ENCODE data around the gene FGF22.
"Not testable (repeated sequence)": the region's sequence is repeated elsewhere in the genome, so short reads cannot be mapped to it uniquely, and the experiment has no call there.

Gene FGF22

GRCh38 chr19:622666-623065 lies 17.0 kb upstream of the FGF22 start:
- FAIRE-seq (no peak), DNase-seq (ENCODE audit: insufficient read length, low spot score) (no peak)
- no peak for TF ChIP-seq POLR2A (IDR thresholded peaks at IDR 0.05; ENCODE audit: low read depth, low read length)

DNA sequence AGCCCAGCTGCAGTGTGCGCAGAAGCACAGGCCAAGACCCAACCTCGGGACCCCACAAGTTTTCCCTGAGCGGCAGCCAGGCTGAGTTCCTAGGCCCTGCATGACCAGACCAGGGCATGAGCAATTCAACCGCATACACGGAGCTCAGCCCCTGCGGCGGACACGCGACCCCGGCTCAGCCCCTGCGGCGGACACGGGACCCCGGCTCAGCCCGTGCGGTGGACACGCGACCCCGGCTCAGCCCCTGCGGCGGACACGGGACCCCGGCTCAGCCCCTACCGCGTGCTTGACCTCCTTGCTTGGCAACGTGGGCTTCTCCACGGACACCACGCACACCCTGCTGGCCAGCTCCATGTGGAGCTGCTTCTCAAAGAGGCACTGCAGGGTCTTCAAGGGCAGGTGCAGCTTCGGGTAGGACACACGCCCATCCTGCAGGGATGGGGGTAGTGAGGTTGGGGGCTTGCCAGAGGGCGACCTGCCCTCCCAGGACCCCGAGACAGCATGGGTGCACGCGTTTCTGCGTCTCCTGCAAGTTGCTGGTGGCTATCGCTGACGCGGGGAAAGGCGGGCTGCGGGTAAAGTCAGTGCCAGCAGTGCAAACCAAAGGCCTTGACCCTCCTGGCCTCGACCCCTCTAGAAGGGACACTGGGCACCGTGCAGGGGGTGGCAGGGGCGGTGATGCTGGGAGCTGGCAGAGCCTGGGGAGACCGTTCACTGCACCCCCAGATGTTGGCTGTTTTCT lies 16.3 kb upstream of the FGF22 start:
- no peak for TF ChIP-seq POLR2A (IDR thresholded peaks at IDR 0.05; ENCODE audit: low read depth, low read length)
- no peak for FAIRE-seq
- DNase-seq (ENCODE audit: insufficient read length, low spot score) = no peak

DNA sequence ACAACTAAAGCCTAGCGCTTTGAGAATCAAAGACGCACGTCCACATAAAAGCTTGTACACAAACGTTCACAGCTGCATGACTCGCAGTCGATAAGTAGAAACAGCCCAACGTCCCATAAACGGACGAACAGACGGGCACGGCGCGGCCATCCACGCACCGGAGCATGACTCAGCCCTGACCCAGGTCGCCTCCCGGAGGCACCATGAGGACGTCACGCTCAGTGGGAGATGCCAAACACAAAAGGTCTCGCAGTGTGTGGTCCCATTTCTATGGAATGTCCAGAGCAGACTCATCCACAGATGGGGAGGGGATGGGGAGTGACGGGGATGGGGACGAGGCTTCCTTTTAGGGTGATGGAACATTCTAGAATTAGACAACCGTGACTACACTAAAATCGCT lies 15.7 kb upstream of the FGF22 start:
- peak; percentile 98 for DNase-seq (ENCODE audit: insufficient read length, low spot score)
- FAIRE-seq = peak; percentile 93
- no peak for TF ChIP-seq POLR2A (IDR thresholded peaks at IDR 0.05; ENCODE audit: low read depth, low read length)

DNA sequence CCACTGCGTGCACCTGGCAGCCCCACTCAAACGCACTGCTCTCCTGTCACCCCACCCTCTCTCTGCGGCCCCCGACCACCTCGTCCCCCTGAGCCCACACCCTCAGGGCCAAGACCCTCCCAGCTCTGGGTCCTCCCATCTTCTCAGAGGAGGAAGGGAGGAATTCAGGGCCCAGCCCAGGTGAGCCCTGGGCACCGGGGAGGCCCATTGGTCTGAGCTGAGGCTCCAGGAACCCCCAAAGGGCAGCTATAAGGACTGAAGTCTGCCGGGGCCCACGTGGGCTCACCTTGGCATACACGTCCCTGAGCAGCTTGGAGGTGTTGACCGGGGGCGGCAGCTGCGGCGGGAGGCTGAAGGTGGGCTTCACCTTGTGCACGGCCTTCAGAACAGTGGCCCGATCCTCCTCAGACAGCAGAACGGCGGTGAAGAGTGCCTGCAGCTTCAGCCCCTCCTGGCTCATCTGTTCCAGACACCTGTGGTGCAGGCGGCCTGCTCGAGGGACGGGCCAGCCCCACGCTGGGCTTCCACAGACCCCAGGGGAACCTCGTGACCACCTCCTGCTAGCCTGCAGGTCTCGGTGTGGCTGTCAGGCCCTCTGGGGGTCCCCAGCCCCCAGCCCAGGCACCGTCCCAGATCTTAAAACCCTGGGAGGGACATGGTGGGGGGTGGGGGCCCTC lies 15.1 kb upstream of the FGF22 start:
- FAIRE-seq (no peak), DNase-seq (ENCODE audit: insufficient read length, low spot score) (no peak)
- TF ChIP-seq POLR2A (IDR thresholded peaks at IDR 0.05; ENCODE audit: low read depth, low read length) = no peak

GRCh38 chr19:625257-625656 lies 14.4 kb upstream of the FGF22 start:
- no peak for FAIRE-seq
- DNase-seq (ENCODE audit: insufficient read length, low spot score) = no peak
- TF ChIP-seq POLR2A (IDR thresholded peaks at IDR 0.05; ENCODE audit: low read depth, low read length) = no peak

GRCh38 chr19:626566-626965 lies 13.1 kb upstream of the FGF22 start:
- DNase-seq (ENCODE audit: insufficient read length, low spot score); FAIRE-seq: not testable (repeated sequence)

DNA sequence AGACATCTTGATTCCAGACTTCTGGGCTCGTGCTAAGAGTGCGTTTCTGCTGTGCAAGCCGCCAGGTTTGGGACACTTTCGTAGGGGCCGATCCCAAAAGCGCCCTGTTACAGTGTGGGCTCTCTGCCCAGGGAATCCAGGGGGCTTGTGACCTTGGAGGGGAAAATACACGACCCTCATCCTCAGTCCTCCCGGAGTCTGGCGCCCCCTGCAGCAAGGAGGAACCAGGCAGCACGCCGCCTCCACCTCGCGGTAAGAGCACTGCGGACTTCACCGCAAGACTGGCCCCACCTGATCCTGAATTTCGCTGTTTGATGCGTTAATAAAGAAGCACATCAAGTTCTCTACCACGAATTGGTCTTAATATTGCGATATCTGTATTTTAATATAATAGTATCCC lies 11.5 kb upstream of the FGF22 start:
- FAIRE-seq = no peak

GRCh38 chr19:629515-629914 lies 10.2 kb upstream of the FGF22 start:
- not testable (repeated sequence) for FAIRE-seq; DNase-seq (ENCODE audit: insufficient read length, low spot score)

More for the DNA sequence above, 11.5 kb upstream of the FGF22 start:
- TF ChIP-seq POLR2A (IDR thresholded peaks at IDR 0.05; ENCODE audit: low read depth, low read length) = no peak
- DNase-seq (ENCODE audit: insufficient read length, low spot score) = no peak

GRCh38 chr19:629961-630714 lies 9.5 kb upstream of the FGF22 start:
- no peak for DNase-seq (ENCODE audit: insufficient read length, low spot score)
- no peak for TF ChIP-seq POLR2A (IDR thresholded peaks at IDR 0.05; ENCODE audit: low read depth, low read length)
- no peak for FAIRE-seq

DNA sequence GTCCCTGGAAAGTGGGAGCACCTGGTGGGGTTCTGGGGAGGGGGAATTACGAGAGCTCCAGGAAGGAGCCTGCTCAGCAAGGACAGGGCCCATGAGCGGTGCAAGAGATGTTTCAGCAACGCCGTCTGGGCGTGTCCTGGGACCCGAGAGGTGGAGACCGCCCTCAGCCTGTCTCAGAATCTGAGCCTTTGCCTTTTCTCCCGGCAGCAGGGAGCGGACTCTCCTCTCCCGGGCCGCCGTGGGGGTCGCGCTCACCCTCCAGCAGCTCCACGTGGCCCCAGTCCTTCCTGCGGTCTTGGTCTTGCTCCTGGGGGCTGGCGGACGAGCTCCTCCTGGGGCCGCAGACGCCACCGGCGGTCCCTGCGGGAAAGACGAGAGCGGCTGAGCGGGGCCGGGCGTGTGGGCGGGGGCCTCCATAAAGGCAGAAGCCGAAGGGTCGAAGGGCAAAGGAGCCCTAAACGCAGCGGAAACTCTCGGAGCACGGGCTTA lies 7.1 kb upstream of the FGF22 start:
- no peak for FAIRE-seq
- TF ChIP-seq POLR2A (IDR thresholded peaks at IDR 0.05; ENCODE audit: low read depth, low read length) = no peak

DNA sequence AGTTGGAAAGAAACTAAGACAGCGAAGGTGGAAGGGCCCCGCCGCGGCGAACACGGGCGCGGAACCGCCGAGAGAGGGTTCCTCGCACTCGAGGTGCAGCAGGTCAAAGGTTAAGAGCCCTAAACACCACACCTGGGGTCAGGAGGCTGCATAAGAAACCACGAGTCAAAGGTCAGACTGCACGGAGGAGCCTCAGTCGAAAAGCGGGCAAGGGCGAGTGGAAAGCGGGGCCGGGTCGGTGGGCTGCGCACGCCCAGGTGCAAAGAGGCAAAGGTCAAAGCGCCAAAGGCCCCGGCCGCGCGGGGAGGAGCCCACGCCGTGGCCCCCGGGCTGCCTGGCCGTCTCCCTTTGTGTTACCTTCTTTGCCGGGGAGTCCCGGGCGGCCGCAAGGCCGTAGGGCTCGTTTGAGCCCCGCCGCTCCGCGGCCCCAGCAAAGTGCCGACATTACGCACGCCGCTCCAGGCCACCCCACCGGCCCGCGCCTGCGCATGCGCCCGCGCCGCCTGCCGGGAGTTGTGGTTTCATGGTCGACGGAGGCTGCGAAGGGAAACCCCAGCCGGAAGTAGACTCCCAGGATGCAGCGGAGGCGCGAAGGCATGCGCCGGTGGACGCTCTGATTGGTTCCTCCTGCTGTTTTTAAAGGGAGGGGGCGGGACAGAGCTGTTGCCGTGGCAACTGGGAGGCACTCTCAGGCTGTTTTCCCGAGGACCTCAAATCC lies 6.5 kb upstream of the FGF22 start, which contains the start of gene POLRMT:
Gene POLRMT (minus strand): TSS at position 470 of the 718 bp plus-strand sequence. CDS start 25 bp downstream, at position 445.
- DNase-seq (ENCODE audit: insufficient read length, low spot score) (peak; percentile 100), FAIRE-seq (peak; percentile 71)
- TF ChIP-seq POLR2A (IDR thresholded peaks at IDR 0.05; ENCODE audit: low read depth, low read length) = peak; percentile 49

More for the DNA sequence above, 7.1 kb upstream of the FGF22 start:
- no peak for DNase-seq (ENCODE audit: insufficient read length, low spot score)

GRCh38 chr19:633786-634639 lies 5.7 kb upstream of the FGF22 start:
- no peak for FAIRE-seq

More at GRCh38 chr19:633786-634639, 5.7 kb upstream of the FGF22 start:
- no peak for TF ChIP-seq POLR2A (IDR thresholded peaks at IDR 0.05; ENCODE audit: low read depth, low read length)
- DNase-seq (ENCODE audit: insufficient read length, low spot score) = no peak
